ENCODE results near the gene PODN. TPM values are rescaled to one million over a fixed set of nuclear protein-coding genes. Genes with fewer than 3 reads are reported as not detected.

Gene PODN
- total and polyA plus RNA-seq, 4 donors, result 1.6 to 10.7 (median 6.5) TPM

GRCh38 chr1:53120659-53121058 is 58.6 kb downstream of the PODN start:
- Histone ChIP-seq H3K4me1 (ENCODE audit: control insufficient read depth, insufficient read depth, low read length) (peaks cover 44% of the 10 kb centered on the region), H3K4me3 (ENCODE audit: low read depth, low read length) (no peak overlapping the region), H3K9me3 (ENCODE audit: control insufficient read depth, insufficient read depth, low read length) (no peaks in the 10 kb centered on the region), H3K27ac (ENCODE audit: low read depth, low read length) (no peak overlapping the region), H3K36me3 (ENCODE audit: control insufficient read depth, insufficient read depth, low read length) (no peaks in the 10 kb centered on the region), H3K27me3 (ENCODE audit: control insufficient read depth, insufficient read depth, low read length) (no peaks in the 10 kb centered on the region)
- 92% methylated on average over 10 of the region's 12 CpGs for WGBS (ENCODE audit: insufficient coverage)
- no peak for DNase-seq (ENCODE audit: low read depth in 4 of 6, low spot score in 6 of 6)

- Histone ChIP-seq H3K4me1 (ENCODE audit: control insufficient read depth, insufficient read depth, low read length) (peaks cover 38% of the 10 kb centered on the region), H3K36me3 (ENCODE audit: control insufficient read depth, insufficient read depth, low read length) (no peaks in the 10 kb centered on the region), H3K27ac (ENCODE audit: low read depth, low read length) (no peak overlapping the region), H3K4me3 (ENCODE audit: low read depth, low read length) (no peak overlapping the region), H3K9me3 (ENCODE audit: control insufficient read depth, insufficient read depth, low read length) (no peaks in the 10 kb centered on the region), H3K27me3 (ENCODE audit: control insufficient read depth, insufficient read depth, low read length) (no peaks in the 10 kb centered on the region)
- 21% methylated on average over 16 of the region's 18 CpGs for WGBS (ENCODE audit: insufficient coverage)
- peak in 5 of 6 donors; percentile 20 to 91 (median 38) for DNase-seq (ENCODE audit: low read depth in 4 of 6, low spot score in 6 of 6)
Measured at GRCh38 chr1:53121319-53122172, 59.5 kb downstream of the PODN start.

DNA sequence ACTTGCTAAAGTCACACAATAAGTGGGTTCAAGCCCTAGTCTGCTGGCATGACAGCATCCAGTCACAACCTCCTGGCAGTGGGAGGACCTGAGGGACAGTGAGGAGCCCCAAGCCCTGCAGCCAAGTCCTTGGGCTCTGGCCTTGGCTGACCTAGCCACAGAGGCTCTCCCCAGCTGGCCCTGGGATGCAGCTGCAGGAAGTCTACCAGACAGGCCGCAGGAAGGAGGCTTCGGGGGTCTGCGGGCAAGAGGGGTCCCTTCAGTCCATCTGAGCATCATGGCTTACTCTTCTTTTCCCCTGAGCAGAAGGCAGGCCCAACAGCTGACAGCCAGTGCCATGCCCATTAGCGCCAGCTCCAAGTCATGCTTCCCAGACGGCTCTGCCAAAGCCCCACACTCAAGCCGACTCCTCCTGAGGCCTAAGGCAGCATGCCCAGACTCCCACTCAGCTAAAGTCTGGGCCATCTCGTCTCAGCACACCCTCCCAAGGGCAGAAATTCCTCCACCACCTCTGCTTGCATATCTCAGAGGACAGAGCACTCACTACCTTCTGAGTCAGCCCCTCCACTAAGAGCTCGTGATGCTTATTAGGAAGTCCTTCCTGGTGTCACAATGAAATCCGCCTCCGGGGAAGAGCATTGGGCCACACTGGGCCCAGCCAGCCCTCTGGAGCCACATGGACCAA is 60.3 kb downstream of the PODN start:
- peak in 2 of 6 donors; percentile 33 to 74 for DNase-seq (ENCODE audit: low read depth in 4 of 6, low spot score in 6 of 6)
- H3K36me3 ChIP-seq (ENCODE audit: control insufficient read depth, insufficient read depth, low read length), result no peaks in the 10 kb centered on the region
- peaks cover 38% of the 10 kb centered on the region for H3K4me1 ChIP-seq (ENCODE audit: control insufficient read depth, insufficient read depth, low read length)
- no peak overlapping the region for H3K27ac ChIP-seq (ENCODE audit: low read depth, low read length)
- no peaks in the 10 kb centered on the region for H3K9me3 ChIP-seq (ENCODE audit: control insufficient read depth, insufficient read depth, low read length)
- 59% methylated on average over 10 of the region's 10 CpGs for WGBS (ENCODE audit: insufficient coverage)
- no peaks in the 10 kb centered on the region for H3K27me3 ChIP-seq (ENCODE audit: control insufficient read depth, insufficient read depth, low read length)
- H3K4me3 ChIP-seq (ENCODE audit: low read depth, low read length), result no peak overlapping the region

DNA sequence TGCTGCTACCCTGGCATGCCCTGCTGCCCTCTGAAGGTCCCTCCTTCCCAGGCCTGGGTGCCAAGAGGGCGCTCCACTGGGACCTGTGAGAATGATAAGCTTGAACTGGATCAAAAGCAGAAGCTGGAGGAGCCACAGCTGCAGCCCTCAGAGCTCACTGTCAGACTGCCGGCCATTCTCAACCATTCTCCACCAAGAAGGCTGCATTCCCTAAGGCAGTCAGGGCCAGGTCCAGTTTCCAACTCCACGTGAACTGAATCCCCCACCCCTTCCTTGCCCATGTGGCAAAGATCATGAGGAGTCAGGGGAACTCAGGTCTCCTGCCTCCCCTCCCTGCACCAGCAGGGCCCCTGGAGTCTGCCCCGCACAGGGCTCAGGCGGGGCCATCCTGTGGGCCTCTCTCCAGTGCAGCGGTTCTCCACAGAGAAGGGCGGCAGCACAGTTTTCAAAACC is 61.0 kb downstream of the PODN start:
- 82% methylated on average over 5 of the region's 7 CpGs for WGBS (ENCODE audit: insufficient coverage)
- H3K4me3 ChIP-seq (ENCODE audit: low read depth, low read length), result no peak overlapping the region
- H3K4me1 ChIP-seq (ENCODE audit: control insufficient read depth, insufficient read depth, low read length), result peaks cover 38% of the 10 kb centered on the region

GRCh38 chr1:53123453-53124140 is 61.6 kb downstream of the PODN start:
- no peak overlapping the region for H3K4me3 ChIP-seq (ENCODE audit: low read depth, low read length)
- no peaks in the 10 kb centered on the region for H3K9me3 ChIP-seq (ENCODE audit: control insufficient read depth, insufficient read depth, low read length)
- DNase-seq (ENCODE audit: low read depth in 4 of 6, low spot score in 6 of 6), result no peak
- no peak overlapping the region for H3K27ac ChIP-seq (ENCODE audit: low read depth, low read length)
- H3K27me3 ChIP-seq (ENCODE audit: control insufficient read depth, insufficient read depth, low read length), result no peaks in the 10 kb centered on the region
- WGBS (ENCODE audit: insufficient coverage), result 87% methylated on average over 17 of the region's 19 CpGs
- H3K4me1 ChIP-seq (ENCODE audit: control insufficient read depth, insufficient read depth, low read length), result peaks cover 38% of the 10 kb centered on the region
- no peaks in the 10 kb centered on the region for H3K36me3 ChIP-seq (ENCODE audit: control insufficient read depth, insufficient read depth, low read length)

More for the DNA sequence above, 61.0 kb downstream of the PODN start:
- no peaks in the 10 kb centered on the region for H3K9me3 ChIP-seq (ENCODE audit: control insufficient read depth, insufficient read depth, low read length)
- no peaks in the 10 kb centered on the region for H3K36me3 ChIP-seq (ENCODE audit: control insufficient read depth, insufficient read depth, low read length)
- H3K27ac ChIP-seq (ENCODE audit: low read depth, low read length), result no peak overlapping the region
- DNase-seq (ENCODE audit: low read depth in 4 of 6, low spot score in 6 of 6), result no peak
- no peaks in the 10 kb centered on the region for H3K27me3 ChIP-seq (ENCODE audit: control insufficient read depth, insufficient read depth, low read length)

GRCh38 chr1:53125122-53125521 is 63.1 kb downstream of the PODN start:
- Histone ChIP-seq H3K36me3 (ENCODE audit: control insufficient read depth, insufficient read depth, low read length) (no peaks in the 10 kb centered on the region), H3K27ac (ENCODE audit: low read depth, low read length) (no peak overlapping the region), H3K4me1 (ENCODE audit: control insufficient read depth, insufficient read depth, low read length) (peaks cover 42% of the 10 kb centered on the region), H3K27me3 (ENCODE audit: control insufficient read depth, insufficient read depth, low read length) (no peaks in the 10 kb centered on the region), H3K4me3 (ENCODE audit: low read depth, low read length) (no peak overlapping the region), H3K9me3 (ENCODE audit: control insufficient read depth, insufficient read depth, low read length) (no peaks in the 10 kb centered on the region)
- no peak for DNase-seq (ENCODE audit: low read depth in 4 of 6, low spot score in 6 of 6)
- WGBS (ENCODE audit: insufficient coverage), result 72% methylated on average over 6 of the region's 6 CpGs

DNA sequence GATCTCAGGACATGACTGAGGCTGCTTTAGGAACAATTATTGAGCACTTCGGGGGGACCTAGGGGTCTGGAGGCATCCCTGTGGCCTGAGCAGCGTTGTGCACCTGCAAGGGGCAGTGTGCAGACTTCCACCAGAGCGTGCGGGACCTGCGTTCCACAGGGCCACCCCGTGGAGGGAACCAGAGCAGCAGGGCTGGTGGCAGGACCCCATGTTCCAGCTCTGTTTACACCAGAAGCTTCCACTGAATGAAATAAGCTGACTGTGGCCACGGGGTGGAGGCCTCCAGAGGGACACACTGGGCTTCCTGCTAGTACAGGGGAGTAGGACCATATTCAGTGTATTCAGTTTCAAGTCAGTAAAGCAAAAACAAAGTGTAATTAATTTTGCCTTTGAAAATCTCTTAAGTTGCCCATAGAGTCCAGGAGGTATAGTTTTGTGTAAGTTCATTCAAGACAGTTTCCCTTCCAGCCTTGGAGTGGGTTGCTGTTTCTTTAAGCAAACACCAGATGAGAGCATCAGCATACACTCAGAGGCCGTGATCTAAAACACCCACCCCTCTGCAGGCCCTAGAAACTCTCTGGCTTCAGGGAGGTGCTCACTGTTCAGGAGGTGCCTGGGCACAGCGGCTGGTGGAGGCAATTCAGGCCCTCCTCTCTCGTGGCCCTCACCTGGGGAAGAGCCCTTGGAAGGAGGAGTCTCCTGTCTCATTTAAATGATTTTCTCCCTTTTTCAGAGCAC is 63.8 kb downstream of the PODN start:
- no peaks in the 10 kb centered on the region for H3K36me3 ChIP-seq (ENCODE audit: control insufficient read depth, insufficient read depth, low read length)
- H3K27me3 ChIP-seq (ENCODE audit: control insufficient read depth, insufficient read depth, low read length), result no peaks in the 10 kb centered on the region
- H3K27ac ChIP-seq (ENCODE audit: low read depth, low read length), result no peak overlapping the region
- H3K4me1 ChIP-seq (ENCODE audit: control insufficient read depth, insufficient read depth, low read length), result peaks cover 37% of the 10 kb centered on the region
- WGBS (ENCODE audit: insufficient coverage), result 82% methylated on average over 8 of the region's 10 CpGs
- no peaks in the 10 kb centered on the region for H3K9me3 ChIP-seq (ENCODE audit: control insufficient read depth, insufficient read depth, low read length)
- H3K4me3 ChIP-seq (ENCODE audit: low read depth, low read length), result no peak overlapping the region
- no peak for DNase-seq (ENCODE audit: low read depth in 4 of 6, low spot score in 6 of 6)

DNA sequence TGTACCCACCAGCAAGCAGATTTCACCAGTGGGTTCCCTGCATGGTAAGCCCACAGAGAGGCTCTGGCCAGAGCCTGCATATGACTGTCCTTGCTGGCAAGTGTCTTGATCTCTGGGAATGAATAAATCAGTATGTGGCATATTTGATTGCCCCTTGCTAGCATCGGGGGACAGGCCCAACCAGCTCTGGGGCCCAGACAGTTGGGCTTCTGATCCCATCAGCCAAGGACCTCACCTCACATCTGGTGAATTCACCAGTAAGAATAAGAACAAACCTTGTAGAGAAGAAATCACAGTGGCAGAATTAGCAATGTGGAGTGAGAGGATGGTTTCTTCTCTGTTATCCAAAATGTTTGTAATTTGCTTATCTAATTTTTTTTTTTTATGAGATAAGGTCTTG is 64.5 kb downstream of the PODN start:
- H3K27ac ChIP-seq (ENCODE audit: low read depth, low read length), result no peak overlapping the region
- H3K9me3 ChIP-seq (ENCODE audit: control insufficient read depth, insufficient read depth, low read length), result no peaks in the 10 kb centered on the region
- DNase-seq (ENCODE audit: low read depth in 4 of 6, low spot score in 6 of 6), result no peak
- no peak overlapping the region for H3K4me3 ChIP-seq (ENCODE audit: low read depth, low read length)
- WGBS (ENCODE audit: insufficient coverage), result no CpG with 5 or more reads among the region's 1 CpG
- H3K4me1 ChIP-seq (ENCODE audit: control insufficient read depth, insufficient read depth, low read length), result peaks cover 30% of the 10 kb centered on the region
- no peaks in the 10 kb centered on the region for H3K27me3 ChIP-seq (ENCODE audit: control insufficient read depth, insufficient read depth, low read length)
- no peaks in the 10 kb centered on the region for H3K36me3 ChIP-seq (ENCODE audit: control insufficient read depth, insufficient read depth, low read length)

DNA sequence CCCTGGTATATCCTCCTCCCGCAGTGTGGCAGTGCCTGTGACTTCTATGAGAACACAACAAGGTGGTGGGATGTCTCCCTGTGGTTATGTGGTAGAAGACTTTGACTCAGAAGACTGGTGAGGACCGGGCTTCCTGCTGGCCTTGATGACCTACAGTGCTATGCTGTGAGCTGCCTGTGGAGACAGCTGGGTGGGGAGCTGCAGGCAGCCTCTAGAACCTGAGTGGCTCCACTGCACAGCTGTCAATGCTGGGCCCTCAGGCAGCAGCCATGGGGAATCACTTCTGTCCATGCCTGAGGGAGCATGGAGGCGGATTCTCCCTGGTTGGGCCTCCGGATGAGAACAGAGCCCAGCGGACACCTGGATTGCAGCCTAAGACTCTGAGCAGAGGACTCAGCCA is 65.5 kb downstream of the PODN start:
- Histone ChIP-seq H3K27me3 (ENCODE audit: control insufficient read depth, insufficient read depth, low read length) (no peaks in the 10 kb centered on the region), H3K4me1 (ENCODE audit: control insufficient read depth, insufficient read depth, low read length) (peaks cover 20% of the 10 kb centered on the region), H3K27ac (ENCODE audit: low read depth, low read length) (no peak overlapping the region), H3K4me3 (ENCODE audit: low read depth, low read length) (no peak overlapping the region), H3K36me3 (ENCODE audit: control insufficient read depth, insufficient read depth, low read length) (no peaks in the 10 kb centered on the region), H3K9me3 (ENCODE audit: control insufficient read depth, insufficient read depth, low read length) (no peaks in the 10 kb centered on the region)
- DNase-seq (ENCODE audit: low read depth in 4 of 6, low spot score in 6 of 6), result no peak
- WGBS (ENCODE audit: insufficient coverage), result 94% methylated on average over 4 of the region's 5 CpGs
